DND-41 (cell line): ENCODE data around the gene CCRL2.

Experiments
- CTCF ChIP-seq: IDR thresholded peaks from 2 replicates; pipeline ENCODE4 v1.5.1; 2012; ENCODE audit warnings: borderline replicate concordance, low read length, moderate library complexity, mild to moderate bottlenecking; ENCODE audit not compliant: poor library complexity, severe bottlenecking; ENCODE audit errors: extremely low read depth
- EZH2 ChIP-seq: IDR thresholded peaks from 3 replicates; pipeline ENCODE4 v1.6.1; 2012; ENCODE audit warnings: borderline replicate concordance, low read depth, mild to moderate bottlenecking, moderate library complexity, low read length, inconsistent platforms; ENCODE audit not compliant: severe bottlenecking

- TF ChIP-seq EZH2 (no peak), CTCF (no peak)
Observed at GRCh38 chr3:46409739-46410489, 2.9 kb downstream of the CCRL2 start.
